ENCODE measurements around the gene IL1RAPL1.

IL1RAPL1 gene

GRCh38 chrX:28670074-28670473 lies 82.8 kb downstream of the IL1RAPL1 start:
- no peak overlapping the region for H3K4me3 ChIP-seq (ENCODE audit: low read length in 2 of 2)
- H3K4ac ChIP-seq (ENCODE audit: low read length), result no peak overlapping the region
- no peak overlapping the region for H3K27ac ChIP-seq (replicated peaks; ENCODE audit: low read length)
- H3K4me2 ChIP-seq (ENCODE audit: insufficient read depth, low read length, poor library complexity, severe bottlenecking), result no peak overlapping the region
- H2BK120ac ChIP-seq (ENCODE audit: low read depth, low read length), result no peak overlapping the region
- no peak overlapping the region for H2AK5ac ChIP-seq (ENCODE audit: low read depth, low read length)
- H3K36me3 ChIP-seq (replicated peaks in 1 of 2; ENCODE audit: control insufficient read depth in 2 of 2, insufficient read depth in 2 of 2, low read length in 2 of 2), result no peaks in the 10 kb centered on the region
- H2AFZ ChIP-seq (ENCODE audit: low read length), result no peak overlapping the region
- no peak overlapping the region for H2BK12ac ChIP-seq (ENCODE audit: low read length)
- H4K8ac ChIP-seq (ENCODE audit: low read depth, low read length), result no peak overlapping the region
- H3K9me3 ChIP-seq (replicated peaks in 1 of 2; ENCODE audit: control insufficient read depth in 2 of 2, insufficient read depth in 1 of 2, low read depth in 1 of 2, low read length in 2 of 2), result no peaks in the 10 kb centered on the region
- no peak overlapping the region for H3K23ac ChIP-seq (ENCODE audit: low read depth, low read length, poor library complexity)
- H3K4me1 ChIP-seq (ENCODE audit: control insufficient read depth in 2 of 2, insufficient read depth in 1 of 2, low read depth in 1 of 2, low read length in 2 of 2), result peaks cover 0 to 2% of the 10 kb centered on the region in 2 donors
- WGBS, 2 donors (ENCODE audit: extremely low coverage in 2 of 2, insufficient read length in 2 of 2, insufficient replicate concordance in 1 of 2), result no CpG with 5 or more reads among the region's 2 CpGs
- no peak overlapping the region for H4K91ac ChIP-seq (ENCODE audit: low read depth, low read length, poor library complexity)
- H2BK5ac ChIP-seq (ENCODE audit: low read length), result no peak overlapping the region
- H2BK15ac ChIP-seq (ENCODE audit: low read length), result no peak overlapping the region
- no peaks in the 10 kb centered on the region for H3K27me3 ChIP-seq (ENCODE audit: control insufficient read depth in 3 of 3, insufficient read depth in 3 of 3, low read depth in 1 of 3, low read length in 3 of 3)
- H3K79me1 ChIP-seq (ENCODE audit: low read depth, low read length), result no peaks in the 10 kb centered on the region
- no peak overlapping the region for H3K9ac ChIP-seq (ENCODE audit: low read depth, low read length, poor library complexity)
- DNase-seq (ENCODE audit: low spot score), result no peak
- no peak overlapping the region for H3K18ac ChIP-seq (ENCODE audit: low read length)
- H3K14ac ChIP-seq (ENCODE audit: low read length), result no peak overlapping the region

GRCh38 chrX:28675173-28675572 lies 87.9 kb downstream of the IL1RAPL1 start:
- Histone ChIP-seq H2AK5ac (ENCODE audit: low read depth, low read length) (no peak overlapping the region), H3K9me3 (replicated peaks in 1 of 2; ENCODE audit: control insufficient read depth in 2 of 2, insufficient read depth in 1 of 2, low read depth in 1 of 2, low read length in 2 of 2) (no peaks in the 10 kb centered on the region), H3K4me3 (ENCODE audit: low read length in 2 of 2) (no peak overlapping the region), H3K27me3 (ENCODE audit: control insufficient read depth in 3 of 3, insufficient read depth in 3 of 3, low read depth in 1 of 3, low read length in 3 of 3) (no peaks in the 10 kb centered on the region), H3K14ac (ENCODE audit: low read length) (no peak overlapping the region), H3K4me1 (ENCODE audit: control insufficient read depth in 2 of 2, insufficient read depth in 1 of 2, low read depth in 1 of 2, low read length in 2 of 2) (no peaks in the 10 kb centered on the region), H3K9ac (ENCODE audit: low read depth, low read length, poor library complexity) (no peak overlapping the region), H2AFZ (ENCODE audit: low read length) (no peak overlapping the region), H2BK12ac (ENCODE audit: low read length) (no peak overlapping the region), H4K8ac (ENCODE audit: low read depth, low read length) (no peak overlapping the region), H3K79me1 (ENCODE audit: low read depth, low read length) (no peaks in the 10 kb centered on the region), H2BK15ac (ENCODE audit: low read length) (no peak overlapping the region), H3K18ac (ENCODE audit: low read length) (no peak overlapping the region), H3K4ac (ENCODE audit: low read length) (no peak overlapping the region), H3K36me3 (replicated peaks in 1 of 2; ENCODE audit: control insufficient read depth in 2 of 2, insufficient read depth in 2 of 2, low read length in 2 of 2) (no peaks in the 10 kb centered on the region), H2BK120ac (ENCODE audit: low read depth, low read length) (no peak overlapping the region), H2BK5ac (ENCODE audit: low read length) (no peak overlapping the region), H3K23ac (ENCODE audit: low read depth, low read length, poor library complexity) (no peak overlapping the region), H3K4me2 (ENCODE audit: insufficient read depth, low read length, poor library complexity, severe bottlenecking) (no peak overlapping the region), H4K91ac (ENCODE audit: low read depth, low read length, poor library complexity) (no peak overlapping the region), H3K27ac (replicated peaks; ENCODE audit: low read length) (no peak overlapping the region)
- WGBS, 2 donors (ENCODE audit: extremely low coverage in 2 of 2, insufficient read length in 2 of 2, insufficient replicate concordance in 1 of 2), result no CpG with 5 or more reads among the region's 1 CpG
- no peak for DNase-seq (ENCODE audit: low spot score)

DNA sequence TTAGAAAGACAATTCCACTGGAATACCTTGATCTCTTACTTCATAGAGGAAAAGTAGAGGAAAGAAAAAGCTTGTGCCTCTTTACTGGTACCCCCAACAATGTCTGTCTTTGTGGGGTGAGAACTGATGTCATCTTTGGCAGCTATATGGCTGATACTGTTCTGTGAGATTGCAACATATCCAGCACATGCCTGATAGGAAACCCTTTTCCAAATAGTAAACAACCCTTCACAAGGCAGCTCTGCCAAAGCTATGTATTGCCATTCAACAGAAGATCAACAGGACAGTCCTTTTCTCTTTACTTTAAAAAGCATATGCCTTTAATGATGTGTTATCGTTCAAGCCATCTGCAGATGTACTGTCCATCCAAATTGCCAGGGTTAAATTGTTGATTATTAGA lies 105.9 kb downstream of the IL1RAPL1 start:
- H3K4ac ChIP-seq (ENCODE audit: low read length), result no peak overlapping the region
- WGBS, 2 donors (ENCODE audit: extremely low coverage in 2 of 2, insufficient read length in 2 of 2, insufficient replicate concordance in 1 of 2), result no CpG with 5 or more reads among the region's 1 CpG
- H3K9ac ChIP-seq (ENCODE audit: low read depth, low read length, poor library complexity), result no peak overlapping the region
- H4K91ac ChIP-seq (ENCODE audit: low read depth, low read length, poor library complexity), result no peak overlapping the region
- H3K4me2 ChIP-seq (ENCODE audit: insufficient read depth, low read length, poor library complexity, severe bottlenecking), result no peak overlapping the region
- no peak overlapping the region for H2BK120ac ChIP-seq (ENCODE audit: low read depth, low read length)
- DNase-seq (ENCODE audit: low spot score), result no peak
- no peak overlapping the region for H4K8ac ChIP-seq (ENCODE audit: low read depth, low read length)
- no peaks in the 10 kb centered on the region for H3K36me3 ChIP-seq (replicated peaks in 1 of 2; ENCODE audit: control insufficient read depth in 2 of 2, insufficient read depth in 2 of 2, low read length in 2 of 2)
- H3K14ac ChIP-seq (ENCODE audit: low read length), result no peak overlapping the region
- no peak overlapping the region for H2AK5ac ChIP-seq (ENCODE audit: low read depth, low read length)
- no peak overlapping the region for H2AFZ ChIP-seq (ENCODE audit: low read length)
- H2BK15ac ChIP-seq (ENCODE audit: low read length), result no peak overlapping the region
- H2BK5ac ChIP-seq (ENCODE audit: low read length), result no peak overlapping the region
- no peak overlapping the region for H3K18ac ChIP-seq (ENCODE audit: low read length)
- no peaks in the 10 kb centered on the region for H3K4me1 ChIP-seq (ENCODE audit: control insufficient read depth in 2 of 2, insufficient read depth in 1 of 2, low read depth in 1 of 2, low read length in 2 of 2)
- no peak overlapping the region for H3K23ac ChIP-seq (ENCODE audit: low read depth, low read length, poor library complexity)
- H2BK12ac ChIP-seq (ENCODE audit: low read length), result no peak overlapping the region
- H3K27me3 ChIP-seq (ENCODE audit: control insufficient read depth in 3 of 3, insufficient read depth in 3 of 3, low read depth in 1 of 3, low read length in 3 of 3), result no peaks in the 10 kb centered on the region
- no peaks in the 10 kb centered on the region for H3K9me3 ChIP-seq (replicated peaks in 1 of 2; ENCODE audit: control insufficient read depth in 2 of 2, insufficient read depth in 1 of 2, low read depth in 1 of 2, low read length in 2 of 2)
- no peak overlapping the region for H3K4me3 ChIP-seq (ENCODE audit: low read length in 2 of 2)
- no peak overlapping the region for H3K27ac ChIP-seq (replicated peaks; ENCODE audit: low read length)
- no peaks in the 10 kb centered on the region for H3K79me1 ChIP-seq (ENCODE audit: low read depth, low read length)

GRCh38 chrX:28697732-28698131 lies 110.5 kb downstream of the IL1RAPL1 start:
- no peaks in the 10 kb centered on the region for H3K36me3 ChIP-seq (replicated peaks in 1 of 2; ENCODE audit: control insufficient read depth in 2 of 2, insufficient read depth in 2 of 2, low read length in 2 of 2)

More at GRCh38 chrX:28697732-28698131, 110.5 kb downstream of the IL1RAPL1 start:
- no peak overlapping the region for H4K8ac ChIP-seq (ENCODE audit: low read depth, low read length)
- no peaks in the 10 kb centered on the region for H3K9me3 ChIP-seq (replicated peaks in 1 of 2; ENCODE audit: control insufficient read depth in 2 of 2, insufficient read depth in 1 of 2, low read depth in 1 of 2, low read length in 2 of 2)
- no peaks in the 10 kb centered on the region for H3K27me3 ChIP-seq (ENCODE audit: control insufficient read depth in 3 of 3, insufficient read depth in 3 of 3, low read depth in 1 of 3, low read length in 3 of 3)
- H3K27ac ChIP-seq (replicated peaks; ENCODE audit: low read length), result no peak overlapping the region
- H2BK15ac ChIP-seq (ENCODE audit: low read length), result no peak overlapping the region
- H3K23ac ChIP-seq (ENCODE audit: low read depth, low read length, poor library complexity), result no peak overlapping the region
- H3K18ac ChIP-seq (ENCODE audit: low read length), result no peak overlapping the region
- H4K91ac ChIP-seq (ENCODE audit: low read depth, low read length, poor library complexity), result no peak overlapping the region
- H3K4ac ChIP-seq (ENCODE audit: low read length), result no peak overlapping the region
- DNase-seq (ENCODE audit: low spot score), result no peak
- no peak overlapping the region for H3K4me2 ChIP-seq (ENCODE audit: insufficient read depth, low read length, poor library complexity, severe bottlenecking)
- H2BK12ac ChIP-seq (ENCODE audit: low read length), result no peak overlapping the region
- H2AK5ac ChIP-seq (ENCODE audit: low read depth, low read length), result no peak overlapping the region
- no peak overlapping the region for H2BK120ac ChIP-seq (ENCODE audit: low read depth, low read length)
- no peaks in the 10 kb centered on the region for H3K79me1 ChIP-seq (ENCODE audit: low read depth, low read length)
- H3K4me1 ChIP-seq (ENCODE audit: control insufficient read depth in 2 of 2, insufficient read depth in 1 of 2, low read depth in 1 of 2, low read length in 2 of 2), result no peaks in the 10 kb centered on the region
- H3K4me3 ChIP-seq (ENCODE audit: low read length in 2 of 2), result no peak overlapping the region
- H3K14ac ChIP-seq (ENCODE audit: low read length), result no peak overlapping the region
- H2AFZ ChIP-seq (ENCODE audit: low read length), result no peak overlapping the region
- no peak overlapping the region for H3K9ac ChIP-seq (ENCODE audit: low read depth, low read length, poor library complexity)
- no peak overlapping the region for H2BK5ac ChIP-seq (ENCODE audit: low read length)

All from neuronal stem cell (in vitro differentiated cells).